Breast epithelium (tissue), 4 donors: ENCODE results near the gene OR52N1. TPM values are rescaled to one million over a fixed set of nuclear protein-coding genes. Genes with fewer than 3 reads are reported as not detected.

Source experiments
- DNase-seq, 2 donors: peaks; one replicate each; pipeline ENCODE4 v3.0.0-alpha.2; 2019; ENCODE audit warnings: low spot score in 2 of 2
- H3K27ac ChIP-seq, 2 donors: fragments of 200-600 bp; sonication (generic) in 1 of 2; one replicate each; pipeline ENCODE4 v1.5.1; 2016 to 2019; ENCODE audit warnings: mild to moderate bottlenecking in 1 of 2
- H3K27me3 ChIP-seq, 2 donors: fragments of 200-600 bp; sonication (generic) in 1 of 2; one replicate each; pipeline versions ENCODE4 v1.5.1 to v1.6.0; 2017 to 2019; ENCODE audit warnings: control low read depth in 1 of 2, mild to moderate bottlenecking in 1 of 2
- H3K36me3 ChIP-seq: fragments of 200-600 bp; one replicate; pipeline ENCODE4 v1.5.1; 2019
- H3K4me1 ChIP-seq, 2 donors: fragments of 200-600 bp; sonication (generic); one replicate each; pipeline ENCODE4 v1.5.1; 2016 to 2019; ENCODE audit warnings: control low read depth in 1 of 2
- H3K4me3 ChIP-seq, 3 donors: fragments of 200-600 bp; sonication (generic); 1 replicate in 2 of 3; 2 replicates in 1 of 3; pipeline ENCODE4 v1.5.1; 2016 to 2019; ENCODE audit warnings: mild to moderate bottlenecking in 3 of 3, moderate library complexity in 2 of 3
- H3K9me3 ChIP-seq, 2 donors: fragments of 200-600 bp; sonication (generic) in 1 of 2; one replicate each; pipeline ENCODE4 v1.5.1; 2016 to 2019; ENCODE audit warnings: control low read depth in 1 of 2
- POLR2A ChIP-seq: fragments of 450-650 bp; IDR thresholded peaks from one replicate; pipeline ENCODE4 v1.6.1; 2016; ENCODE audit warnings: antibody characterized with exemption, mild to moderate bottlenecking, moderate library complexity
- POLR2AphosphoS5 ChIP-seq, 3 donors: sonication (generic); formaldehyde crosslinking; IDR thresholded peaks; one replicate each; pipeline ENCODE4 v1.6.1; 2017; ENCODE audit warnings: antibody characterized with exemption in 3 of 3
- intact Hi-C: fragments of 100-400 bp; cut with DNase I; formaldehyde crosslinking; loops from one replicate; pipeline ENCODE4 v1.15.1; 2023; ENCODE audit warnings: low total_unique reads
- total RNA-seq, 3 donors: library from RNA; depleted of rRNA; stranded (reverse); fragments of >200 nt; gene quantifications; one replicate each; pipeline ENCODE4 v1.1.0, GENCODE V29; 2016
- TF ChIP-seq, protein P1 (sequence below), 3 donors: fragments of 450-650 bp; IDR thresholded peaks; one replicate each; pipeline ENCODE4 v1.5.1; 2016 to 2017; ENCODE audit warnings: antibody characterized with exemption in 3 of 3, mild to moderate bottlenecking in 3 of 3, moderate library complexity in 3 of 3

The OR52N1 gene
- total RNA-seq, 3 donors from 2014 or later = under 0.01 to 0.73 TPM; not detected in 1

DNA sequence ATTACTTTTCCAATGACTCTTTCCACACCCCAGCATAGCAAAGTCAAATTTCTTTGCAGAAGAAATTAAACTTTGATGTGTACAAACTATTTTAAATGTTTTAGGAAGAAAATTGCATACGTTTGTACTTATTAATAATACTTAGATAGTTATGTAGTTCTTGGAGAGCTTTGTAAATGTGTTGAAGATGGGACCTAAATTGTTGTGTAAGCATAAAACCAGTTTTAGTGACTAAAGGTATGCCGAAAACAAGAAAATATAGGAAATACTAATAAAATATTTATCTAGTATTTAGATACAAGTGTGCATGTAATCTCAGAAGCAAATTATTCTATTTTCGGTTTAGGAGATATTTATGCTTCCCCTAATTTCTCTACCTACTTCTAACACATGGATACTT is 41.2 kb downstream of the OR52N1 start:
- Histone ChIP-seq H3K36me3 (no peaks in the 10 kb centered on the region), H3K4me3 (no peak overlapping the region), H3K27ac (no peak overlapping the region), H3K27me3 (no peaks in the 10 kb centered on the region), H3K9me3 (no peaks in the 10 kb centered on the region), H3K4me1 (no peaks in the 10 kb centered on the region)
- intact Hi-C loops = no loop called here
- TF ChIP-seq POLR2A = no peak
- no peak for TF ChIP-seq POLR2AphosphoS5 (IDR thresholded peaks at IDR 0.05)
- TF ChIP-seq, protein P1, sequence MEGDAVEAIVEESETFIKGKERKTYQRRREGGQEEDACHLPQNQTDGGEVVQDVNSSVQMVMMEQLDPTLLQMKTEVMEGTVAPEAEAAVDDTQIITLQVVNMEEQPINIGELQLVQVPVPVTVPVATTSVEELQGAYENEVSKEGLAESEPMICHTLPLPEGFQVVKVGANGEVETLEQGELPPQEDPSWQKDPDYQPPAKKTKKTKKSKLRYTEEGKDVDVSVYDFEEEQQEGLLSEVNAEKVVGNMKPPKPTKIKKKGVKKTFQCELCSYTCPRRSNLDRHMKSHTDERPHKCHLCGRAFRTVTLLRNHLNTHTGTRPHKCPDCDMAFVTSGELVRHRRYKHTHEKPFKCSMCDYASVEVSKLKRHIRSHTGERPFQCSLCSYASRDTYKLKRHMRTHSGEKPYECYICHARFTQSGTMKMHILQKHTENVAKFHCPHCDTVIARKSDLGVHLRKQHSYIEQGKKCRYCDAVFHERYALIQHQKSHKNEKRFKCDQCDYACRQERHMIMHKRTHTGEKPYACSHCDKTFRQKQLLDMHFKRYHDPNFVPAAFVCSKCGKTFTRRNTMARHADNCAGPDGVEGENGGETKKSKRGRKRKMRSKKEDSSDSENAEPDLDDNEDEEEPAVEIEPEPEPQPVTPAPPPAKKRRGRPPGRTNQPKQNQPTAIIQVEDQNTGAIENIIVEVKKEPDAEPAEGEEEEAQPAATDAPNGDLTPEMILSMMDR (IDR thresholded peaks at IDR 0.05) = no peak
- no peak for DNase-seq

DNA sequence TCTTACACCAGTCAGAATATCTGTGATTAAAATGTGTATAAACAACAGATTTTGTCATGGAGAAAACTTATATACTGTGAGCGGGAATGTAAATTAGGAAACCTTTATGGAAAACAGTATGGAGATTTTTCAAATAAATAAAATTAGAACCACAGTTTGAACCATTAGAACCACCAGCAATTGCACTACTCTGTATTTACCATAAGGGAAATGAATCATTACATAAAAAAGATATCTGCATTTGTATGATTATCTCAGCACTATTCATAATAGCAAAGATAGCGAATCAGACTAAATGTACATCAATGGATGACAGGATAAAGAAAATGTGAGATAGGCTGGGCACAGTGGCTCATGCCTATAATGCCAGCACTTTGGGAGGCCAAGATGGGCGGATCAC is 44.5 kb downstream of the OR52N1 start:
- no peaks in the 10 kb centered on the region for H3K27me3 ChIP-seq
- no peak for DNase-seq
- no peaks in the 10 kb centered on the region for H3K36me3 ChIP-seq
- H3K9me3 ChIP-seq = peaks cover 0 to 5% of the 10 kb centered on the region in 2 donors
- no peak overlapping the region for H3K4me3 ChIP-seq
- TF ChIP-seq, protein P1 (IDR thresholded peaks at IDR 0.05) = no peak
- TF ChIP-seq POLR2A (no peak), POLR2AphosphoS5 (IDR thresholded peaks at IDR 0.05) (no peak)
- intact Hi-C loops = no loop called here
- H3K4me1 ChIP-seq = no peaks in the 10 kb centered on the region
- no peak overlapping the region for H3K27ac ChIP-seq

DNA sequence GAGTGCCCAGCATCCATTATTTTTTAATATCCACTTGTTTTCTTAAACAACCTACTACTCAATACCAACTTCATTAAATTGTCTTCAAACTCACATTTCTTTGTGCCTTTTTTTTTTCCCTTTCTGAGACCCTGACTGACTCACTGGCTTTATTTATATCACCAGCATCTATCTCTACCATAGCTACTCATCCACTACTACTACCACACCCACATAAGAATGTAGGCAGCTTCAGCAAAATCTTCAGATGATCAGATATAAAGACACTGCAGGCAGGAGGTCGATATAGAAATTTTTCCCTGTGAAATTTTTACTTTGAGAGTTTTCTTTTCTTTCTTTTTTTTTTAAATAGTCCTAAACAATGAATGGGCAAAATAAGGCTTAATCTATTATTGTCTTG is 52.6 kb downstream of the OR52N1 start:
- no peaks in the 10 kb centered on the region for H3K36me3 ChIP-seq
- DNase-seq = no peak
- no peak overlapping the region for H3K27ac ChIP-seq
- intact Hi-C loops = no loop called here
- TF ChIP-seq POLR2A (no peak), POLR2AphosphoS5 (IDR thresholded peaks at IDR 0.05) (no peak)
- TF ChIP-seq, protein P1 (IDR thresholded peaks at IDR 0.05) = no peak
- no peaks in the 10 kb centered on the region for H3K27me3 ChIP-seq
- peaks cover 0 to 12% of the 10 kb centered on the region in 2 donors for H3K9me3 ChIP-seq
- H3K4me1 ChIP-seq = no peaks in the 10 kb centered on the region
- H3K4me3 ChIP-seq = no peak overlapping the region

DNA sequence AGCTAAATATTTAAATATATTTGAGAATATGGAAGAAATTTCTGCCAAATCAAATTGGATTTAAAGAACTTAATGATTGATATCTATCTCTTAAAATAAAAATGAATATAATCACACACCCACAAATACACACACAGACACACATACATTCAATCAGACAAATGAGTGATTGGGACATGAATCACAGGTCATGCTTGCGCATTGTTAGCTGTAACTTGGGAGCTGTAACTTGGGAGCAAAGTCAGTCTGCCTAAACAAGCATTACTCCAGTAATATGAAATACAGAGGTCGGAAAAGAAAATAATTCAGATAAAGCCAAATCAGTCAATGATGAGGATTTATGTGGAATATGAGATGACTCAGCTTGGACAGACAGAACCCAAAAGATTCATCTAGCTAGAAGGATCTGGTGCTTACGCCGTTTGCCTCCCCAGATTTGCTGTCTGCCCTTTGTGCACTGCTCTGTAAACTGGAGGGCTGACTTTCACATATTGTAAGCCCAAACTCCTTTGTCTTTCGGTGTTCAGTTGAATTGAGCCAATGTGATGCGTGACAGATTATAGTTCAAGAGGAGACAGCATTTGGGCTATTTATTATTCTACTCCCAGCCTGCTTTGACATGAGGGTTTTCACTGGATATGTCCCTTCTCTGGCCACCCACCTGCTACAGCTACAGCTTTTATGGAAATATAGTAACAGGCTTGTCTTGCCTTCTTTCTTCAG is 53.2 kb downstream of the OR52N1 start:
- DNase-seq = no peak
- H3K36me3 ChIP-seq = no peaks in the 10 kb centered on the region
- H3K27ac ChIP-seq = no peak overlapping the region
- intact Hi-C loops = no loop called here
- H3K27me3 ChIP-seq = no peaks in the 10 kb centered on the region
- TF ChIP-seq POLR2AphosphoS5 (IDR thresholded peaks at IDR 0.05) = no peak
- TF ChIP-seq, protein P1 (IDR thresholded peaks at IDR 0.05) = no peak
- no peak for TF ChIP-seq POLR2A
- H3K9me3 ChIP-seq = peaks cover 0 to 12% of the 10 kb centered on the region in 2 donors
- H3K4me3 ChIP-seq = no peak overlapping the region
- H3K4me1 ChIP-seq = no peaks in the 10 kb centered on the region

DNA sequence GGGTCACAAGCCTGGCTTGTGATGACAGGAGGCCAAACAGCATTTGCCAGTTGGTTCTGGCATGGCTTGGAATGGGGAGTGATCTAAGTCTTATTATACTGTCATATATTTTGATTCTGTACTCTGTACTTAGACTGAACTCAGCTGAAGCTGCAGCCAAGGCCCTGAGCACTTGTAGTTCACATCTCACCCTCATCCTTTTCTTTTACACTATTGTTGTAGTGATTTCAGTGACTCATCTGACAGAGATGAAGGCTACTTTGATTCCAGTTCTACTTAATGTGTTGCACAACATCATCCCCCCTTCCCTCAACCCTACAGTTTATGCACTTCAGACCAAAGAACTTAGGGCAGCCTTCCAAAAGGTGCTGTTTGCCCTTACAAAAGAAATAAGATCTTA is 54.0 kb downstream of the OR52N1 start:
- H3K27me3 ChIP-seq = no peaks in the 10 kb centered on the region
- no peaks in the 10 kb centered on the region for H3K4me1 ChIP-seq
- no peak overlapping the region for H3K4me3 ChIP-seq
- TF ChIP-seq POLR2A (no peak), POLR2AphosphoS5 (IDR thresholded peaks at IDR 0.05) (no peak)
- TF ChIP-seq, protein P1 (IDR thresholded peaks at IDR 0.05) = no peak
- no peak overlapping the region for H3K27ac ChIP-seq
- peaks cover 0 to 7% of the 10 kb centered on the region in 2 donors for H3K9me3 ChIP-seq
- intact Hi-C loops = no loop called here
- DNase-seq = no peak
- no peaks in the 10 kb centered on the region for H3K36me3 ChIP-seq

Other genes starting within 250 kb of the OR52N1 start
- gene OR52H1, start 242.7 kb downstream of the OR52N1 start, total RNA-seq = 1 to 10 TPM in 2 of 3 donors, under 1 TPM in 1; 0.96 to 2.0 (median 1.8) TPM
- gene OR52B6, start 210.4 kb downstream of the OR52N1 start, total RNA-seq = not detected
- gene TRIM6, start 194.6 kb downstream of the OR52N1 start, total RNA-seq = 1 to 10 TPM; 2.2 to 6.1 (median 2.6) TPM
- 10 to 100 TPM in 2 of 3 donors, 1 to 10 TPM in 1; 5.9 to 12.1 (median 10.9) TPM for gene TRIM34, start 166.3 kb downstream of the OR52N1 start, total RNA-seq
- 10 to 100 TPM; 17.1 to 34.4 (median 28.5) TPM for gene TRIM5, start 106.2 kb downstream of the OR52N1 start, total RNA-seq
- 10 to 100 TPM; 59.7 to 90.3 (median 62.3) TPM for gene TRIM22, start 101.5 kb downstream of the OR52N1 start, total RNA-seq
- gene OR56B1, start 54.8 kb downstream of the OR52N1 start, total RNA-seq = under 1 TPM in 1 of 3 donors, not detected in 2; 0.44 TPM
- gene OR52N4, start 37.0 kb downstream of the OR52N1 start, total RNA-seq = not detected
- gene OR52N5, start 7.9 kb downstream of the OR52N1 start, total RNA-seq = under 1 TPM in 1 of 3 donors, not detected in 2; 0.29 TPM
- not detected for gene OR52N2, start 17.7 kb upstream of the OR52N1 start, total RNA-seq
- not detected for gene OR52E6, start 50.6 kb upstream of the OR52N1 start, total RNA-seq
- not detected for gene OR52E8, start 66.4 kb upstream of the OR52N1 start, total RNA-seq
- not detected for gene OR52E4, start 89.4 kb upstream of the OR52N1 start, total RNA-seq
- not detected for gene OR52E5, start 101.9 kb upstream of the OR52N1 start, total RNA-seq
- not detected for gene OR56A3, start 151.0 kb upstream of the OR52N1 start, total RNA-seq
- gene OR56A5, start 177.2 kb upstream of the OR52N1 start, total RNA-seq = not detected
- not detected for gene OR52L1, start 195.7 kb upstream of the OR52N1 start, total RNA-seq
- not detected for gene OR56A4, start 215.7 kb upstream of the OR52N1 start, total RNA-seq
- not detected for gene OR56A1, start 239.5 kb upstream of the OR52N1 start, total RNA-seq